IPS DF 19.7 (cell line): Measurements from ENCODE around the gene DNTT.

Source experiments
- DNase-seq: peaks from one replicate; pipeline ENCODE4 v3.0.0-alpha.2; 2013; ENCODE audit warnings: low read depth, low spot score

Gene DNTT

GRCh38 chr10:96304230-96304629 is at the start of gene DNTT:
TSS of gene DNTT (plus strand) at chr10:96304434. CDS start at chr10:96304498, 64 bp downstream.
- DNase-seq = no peak

- no peak for DNase-seq
Measured at GRCh38 chr10:96254976-96255375, 49.3 kb upstream of the DNTT start.

- DNase-seq = no peak
Measured at GRCh38 chr10:96255549-96256333, 48.5 kb upstream of the DNTT start.

GRCh38 chr10:96257944-96258343 is 46.3 kb upstream of the DNTT start:
- DNase-seq = no peak

GRCh38 chr10:96259150-96259549 is 45.1 kb upstream of the DNTT start:
- no peak for DNase-seq

GRCh38 chr10:96260014-96260413 is 44.2 kb upstream of the DNTT start:
- DNase-seq = no peak

GRCh38 chr10:96261132-96261531 is 43.1 kb upstream of the DNTT start:
- DNase-seq = no peak

GRCh38 chr10:96261930-96262329 is 42.3 kb upstream of the DNTT start:
- no peak for DNase-seq

GRCh38 chr10:96263176-96263575 is 41.1 kb upstream of the DNTT start:
- no peak for DNase-seq

- no peak for DNase-seq
Measured at GRCh38 chr10:96263669-96264068, 40.6 kb upstream of the DNTT start.

- no peak for DNase-seq
Measured at GRCh38 chr10:96264938-96265337, 39.3 kb upstream of the DNTT start.

GRCh38 chr10:96266118-96266770 is 38.0 kb upstream of the DNTT start:
- DNase-seq = no peak

GRCh38 chr10:96267234-96267705 is 37.0 kb upstream of the DNTT start:
- no peak for DNase-seq

- DNase-seq = no peak
Measured at GRCh38 chr10:96268341-96268909, 35.8 kb upstream of the DNTT start.

GRCh38 chr10:96269438-96270300 is 34.6 kb upstream of the DNTT start:
- DNase-seq = no peak

GRCh38 chr10:96270571-96270970 is 33.7 kb upstream of the DNTT start:
- no peak for DNase-seq

GRCh38 chr10:96271016-96271815 is 33.0 kb upstream of the DNTT start, which contains the start of gene BLNK:
TSS of gene BLNK (minus strand) at chr10:96271569. CDS start at chr10:96271398, 171 bp downstream.
- no peak for DNase-seq

- no peak for DNase-seq
Measured at GRCh38 chr10:96272316-96273280, 31.6 kb upstream of the DNTT start.

- DNase-seq = no peak
Measured at GRCh38 chr10:96275685-96276418, 28.4 kb upstream of the DNTT start.
